Astrocyte of the spinal cord (primary cell): ENCODE results near the gene RSBN1.
"Not testable (repeated sequence)": the region's sequence is repeated elsewhere in the genome, so short reads cannot be mapped to it uniquely, and the experiment has no call there.

Source experiments
- DNase-seq: peaks from one replicate; pipeline ENCODE4 v3.0.0; 2011; ENCODE audit warnings: low read depth, low spot score
- H3K4me3 ChIP-seq: 2 replicates; pipeline ENCODE4 v1.5.1; 2011; ENCODE audit warnings: low read depth, mild to moderate bottlenecking, low read length, moderate library complexity
- CTCF ChIP-seq: IDR thresholded peaks from 2 replicates; pipeline ENCODE4 v1.5.1; 2012; ENCODE audit warnings: low read depth, mild to moderate bottlenecking, low read length, inconsistent platforms
- in situ Hi-C: cut with HindIII; loops from 2 replicates; pipeline ENCODE4 v1.10.0; 2017; ENCODE audit warnings: low sequenced_read_pairs

The RSBN1 gene

GRCh38 chr1:113857776-113858175 is 45.5 kb upstream of the RSBN1 start:
- in situ Hi-C loops = no loop called here
- no peak for DNase-seq
- no peak overlapping the region for H3K4me3 ChIP-seq
- TF ChIP-seq CTCF = no peak

GRCh38 chr1:113856401-113856790 is 44.1 kb upstream of the RSBN1 start:
- no peak overlapping the region for H3K4me3 ChIP-seq
- no peak for DNase-seq
- in situ Hi-C loops = no loop called here
- no peak for TF ChIP-seq CTCF

GRCh38 chr1:113855630-113856400 is 43.5 kb upstream of the RSBN1 start:
- TF ChIP-seq CTCF = no peak
- in situ Hi-C loops = no loop called here
- H3K4me3 ChIP-seq = no peak overlapping the region
- no peak for DNase-seq

- no peak overlapping the region for H3K4me3 ChIP-seq
- in situ Hi-C loops = no loop called here
- no peak for TF ChIP-seq CTCF
- DNase-seq = no peak
Measured at GRCh38 chr1:113854234-113854633, 42.0 kb upstream of the RSBN1 start.

GRCh38 chr1:113852694-113853093 is 40.4 kb upstream of the RSBN1 start:
- in situ Hi-C loops, DNase-seq, H3K4me3 ChIP-seq: not testable (repeated sequence)

GRCh38 chr1:113850127-113850796 is 38.0 kb upstream of the RSBN1 start:
- H3K4me3 ChIP-seq = no peak overlapping the region
- TF ChIP-seq CTCF = no peak
- in situ Hi-C loops = no loop called here
- no peak for DNase-seq

- in situ Hi-C loops = no loop called here
- H3K4me3 ChIP-seq = no peak overlapping the region
- TF ChIP-seq CTCF = no peak
- no peak for DNase-seq
Measured at GRCh38 chr1:113849072-113849471, 36.8 kb upstream of the RSBN1 start.
